HG02623 (cell line): Measurements from ENCODE around the gene PLCB4.
"Not testable (repeated sequence)": the region's sequence is repeated elsewhere in the genome, so short reads cannot be mapped to it uniquely, and the experiment has no call there.

Source experiments
- ATAC-seq: cut with Tn5 transposase; IDR thresholded peaks from one replicate; pipeline ENCODE4 v1.9.1; 2021; ENCODE audit warnings: moderate library complexity; ENCODE audit not compliant: unreplicated experiment

PLCB4 gene

DNA sequence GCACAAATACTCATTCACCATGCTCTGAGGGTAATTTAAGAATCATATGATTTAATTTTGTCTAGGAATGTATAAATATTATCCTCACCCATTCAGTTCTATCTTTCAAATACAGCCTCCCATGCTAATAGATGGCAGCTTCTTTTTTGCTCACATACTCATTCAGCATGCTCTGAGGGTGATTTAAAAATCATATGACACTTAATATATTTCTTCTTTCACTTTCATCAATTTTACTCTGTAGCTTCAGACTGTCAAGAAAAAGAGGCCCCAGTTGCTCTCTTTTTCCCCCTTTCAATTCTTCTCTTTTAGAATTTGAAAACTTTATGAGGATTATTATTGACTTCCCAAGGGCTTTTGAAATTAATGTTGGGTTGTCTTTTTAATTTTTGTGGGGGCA, 283.9 kb downstream of the PLCB4 start:
- ATAC-seq, result no peak

DNA sequence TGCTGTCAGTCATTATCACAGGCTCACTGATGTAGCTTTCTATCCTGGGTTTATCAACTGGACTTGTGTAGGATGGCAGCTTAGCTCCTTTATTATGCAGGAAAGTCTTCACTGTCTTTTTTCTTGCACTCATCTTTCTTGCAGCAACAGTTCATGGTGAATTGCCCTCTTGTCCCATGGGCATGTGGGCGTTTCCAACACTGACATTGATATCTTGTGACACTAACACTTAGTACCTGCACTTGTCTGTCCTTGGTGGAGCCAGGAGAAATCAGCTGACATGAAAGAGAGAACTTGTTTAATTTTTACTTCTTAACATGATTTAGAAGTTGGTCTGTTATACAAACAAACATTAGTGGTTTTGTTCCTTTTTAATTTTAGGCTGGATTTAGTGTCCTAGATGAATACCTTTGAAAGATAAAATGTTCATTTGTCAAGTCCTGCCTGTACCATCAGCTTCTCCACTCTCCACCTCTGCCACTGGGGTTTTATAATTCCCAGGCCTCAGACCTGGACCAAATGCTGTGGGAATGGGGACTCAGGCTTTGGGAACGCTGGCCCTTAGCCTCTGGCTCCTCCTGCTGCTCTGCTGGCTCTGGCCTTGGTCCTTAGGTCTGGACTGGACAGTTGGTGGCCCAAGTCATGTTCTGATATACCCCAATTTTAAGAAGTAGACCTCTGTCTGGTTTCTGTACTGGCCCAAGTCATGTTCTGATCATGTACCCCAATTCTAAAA, 284.5 kb downstream of the PLCB4 start:
- ATAC-seq, result no peak

DNA sequence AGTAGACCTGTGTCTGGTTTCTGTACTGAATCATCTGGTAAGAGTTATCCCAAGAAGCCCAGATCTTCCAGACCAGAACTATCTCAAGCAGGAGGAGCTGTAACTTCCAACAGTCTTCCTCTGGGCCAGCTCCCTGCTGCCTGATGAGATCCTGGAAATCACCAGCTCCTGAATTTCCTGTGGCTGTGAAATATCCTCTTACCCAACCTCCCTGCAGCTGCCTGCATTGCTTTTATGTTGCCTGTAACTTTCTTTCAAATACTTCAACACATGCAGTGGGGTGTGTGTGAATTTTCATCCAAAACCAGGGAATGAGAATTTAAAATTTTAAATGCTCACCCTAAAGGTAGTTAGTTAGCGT, 285.0 kb downstream of the PLCB4 start:
- ATAC-seq, result no peak

DNA sequence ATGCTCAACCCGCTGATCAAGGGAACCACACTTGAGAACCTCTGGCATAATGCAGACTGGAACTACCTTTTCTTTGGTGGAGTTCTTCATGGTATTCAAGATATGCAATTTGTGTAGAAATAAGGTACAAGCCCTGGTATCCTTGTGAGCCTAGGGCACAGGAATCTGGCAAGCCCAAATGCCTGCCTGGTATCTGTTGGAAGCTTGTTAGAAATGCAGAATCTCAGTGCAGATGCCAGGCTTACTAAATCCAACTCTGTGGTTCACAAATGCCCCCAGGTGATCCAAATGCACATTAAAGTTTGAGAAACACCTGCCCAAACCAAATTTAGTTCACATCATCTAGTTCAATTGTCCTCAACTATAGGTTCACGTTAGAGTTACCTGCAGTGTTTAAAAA, 285.7 kb downstream of the PLCB4 start:
- no peak for ATAC-seq

DNA sequence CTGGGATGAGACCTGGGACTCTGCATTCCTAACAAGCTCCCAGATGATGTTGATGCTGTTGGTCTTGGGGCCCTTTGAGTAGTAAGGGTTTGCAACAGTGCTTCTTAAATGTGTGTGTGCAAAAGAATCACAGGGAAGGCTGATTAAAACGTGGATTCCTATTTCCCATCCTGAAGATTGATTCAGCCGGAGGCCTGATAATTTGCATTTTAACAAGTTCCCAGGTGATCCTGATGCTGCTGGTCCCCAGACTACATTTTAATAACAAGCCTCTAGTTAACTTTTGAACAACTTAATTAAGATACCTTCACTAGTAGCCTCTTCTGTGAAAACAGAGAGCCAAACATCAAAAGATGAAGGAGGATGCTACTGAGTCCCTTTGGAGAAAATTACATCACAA, 289.1 kb downstream of the PLCB4 start:
- no peak for ATAC-seq

DNA sequence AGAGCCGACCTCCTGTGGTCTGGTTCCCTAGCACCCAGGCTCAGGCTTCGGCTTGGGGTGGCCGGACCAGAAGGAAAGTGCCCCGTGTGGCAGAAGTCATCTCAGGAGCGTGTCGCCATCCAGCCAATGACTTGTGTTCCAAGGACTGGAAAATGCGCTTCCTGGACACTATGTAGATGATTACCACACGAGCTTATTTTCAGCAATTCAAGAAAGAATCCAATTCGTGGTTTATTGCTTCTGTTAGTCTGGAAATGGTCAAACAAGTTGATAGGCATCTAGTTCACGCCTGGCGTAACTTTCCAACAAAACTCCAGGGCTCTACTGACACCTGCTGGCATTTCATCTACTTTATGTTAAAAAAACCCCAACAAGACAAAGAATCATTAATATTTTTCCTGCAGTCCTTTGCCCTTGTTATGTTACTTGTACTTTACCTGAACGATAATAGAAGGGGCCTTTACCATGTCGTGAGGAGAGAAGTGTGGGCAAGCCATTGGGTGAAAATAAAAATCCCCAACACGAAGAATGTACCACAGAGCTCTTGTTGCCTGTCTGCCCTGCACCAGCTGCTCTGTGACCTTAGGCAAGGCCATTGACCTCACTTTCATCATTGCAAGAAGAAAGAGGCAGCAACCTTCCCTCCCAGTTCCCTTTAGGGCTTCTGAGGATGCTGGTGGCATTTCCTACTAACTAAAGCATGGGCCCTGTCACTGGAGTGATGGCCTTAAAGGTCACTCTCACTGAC, 290.8 kb downstream of the PLCB4 start:
- ATAC-seq, result no peak

DNA sequence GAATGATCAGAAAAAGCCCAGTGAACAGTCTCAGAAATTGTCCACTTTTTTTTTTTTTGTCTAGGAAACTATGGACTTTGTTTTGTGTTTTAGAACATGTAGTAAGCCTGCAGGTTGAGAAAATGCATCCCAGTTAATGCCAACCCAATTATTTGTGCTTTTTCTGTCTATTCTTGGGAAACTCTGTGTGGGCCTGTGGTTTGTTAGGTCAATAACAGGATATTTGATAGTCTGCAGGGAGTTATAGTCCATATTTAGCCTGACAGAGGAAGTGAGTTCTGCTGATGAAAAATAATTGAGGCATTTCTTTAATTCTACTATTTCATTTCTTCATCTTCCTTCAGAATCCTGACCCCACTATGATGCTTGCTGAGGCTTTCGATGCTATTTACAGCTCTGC, 291.5 kb downstream of the PLCB4 start:
- no peak for ATAC-seq

DNA sequence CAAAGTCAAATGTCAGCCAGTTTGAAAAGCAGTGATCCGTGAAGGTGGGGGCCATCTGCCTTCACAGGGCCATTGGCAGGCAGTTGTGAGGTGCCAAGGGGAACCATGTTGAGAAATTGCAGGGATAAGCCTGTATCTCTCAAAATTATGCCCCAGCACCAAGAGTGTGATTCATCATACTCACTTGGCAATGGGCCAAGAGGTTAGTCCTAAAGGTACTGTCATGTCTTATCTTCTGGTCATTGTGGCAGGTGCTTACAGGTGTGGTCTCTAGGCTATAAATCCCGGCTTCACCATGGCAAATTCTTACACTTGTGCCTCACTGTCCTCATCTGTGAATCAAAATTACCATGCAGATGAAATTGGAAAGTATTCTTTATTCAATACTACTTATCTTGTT, 294.8 kb downstream of the PLCB4 start:
- no peak for ATAC-seq

DNA sequence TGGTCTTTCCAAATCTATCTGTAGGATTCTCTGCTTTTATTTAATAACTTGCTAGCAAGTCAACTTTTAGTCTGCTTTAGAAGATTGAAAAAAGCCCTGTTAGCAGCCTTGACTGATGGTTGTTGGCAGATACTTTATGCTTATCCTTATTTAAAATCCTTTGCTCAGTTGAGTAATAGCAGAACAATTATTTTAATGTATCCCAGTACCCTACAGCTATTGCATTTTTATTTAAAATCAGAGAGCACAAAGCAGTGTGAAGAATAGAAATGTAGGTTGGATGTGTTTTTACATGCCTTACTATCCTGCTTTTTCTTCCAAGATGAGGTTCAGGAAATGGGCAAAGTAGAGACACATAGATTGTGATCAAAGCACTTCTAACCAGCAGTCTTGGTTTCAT, 298.4 kb downstream of the PLCB4 start:
- ATAC-seq, result no peak

DNA sequence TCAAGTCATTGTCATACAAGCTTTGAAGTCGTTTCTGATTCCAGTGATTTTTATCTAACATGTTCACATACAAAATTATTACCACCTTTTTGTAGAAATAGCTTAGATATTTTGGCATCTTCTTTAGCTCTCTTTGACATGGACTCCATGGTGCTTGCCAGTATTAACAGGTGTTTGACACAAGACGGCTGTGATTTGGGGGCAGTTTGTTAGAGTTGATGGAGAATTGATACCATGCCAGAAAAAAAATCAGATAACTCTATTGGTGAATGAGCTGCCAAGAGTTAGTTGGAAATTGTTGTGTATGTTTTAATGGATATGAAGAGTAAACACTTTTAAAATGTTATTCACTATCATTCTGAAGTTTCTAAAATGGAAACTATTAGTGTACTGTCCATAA, 298.9 kb downstream of the PLCB4 start:
- ATAC-seq, result no peak

DNA sequence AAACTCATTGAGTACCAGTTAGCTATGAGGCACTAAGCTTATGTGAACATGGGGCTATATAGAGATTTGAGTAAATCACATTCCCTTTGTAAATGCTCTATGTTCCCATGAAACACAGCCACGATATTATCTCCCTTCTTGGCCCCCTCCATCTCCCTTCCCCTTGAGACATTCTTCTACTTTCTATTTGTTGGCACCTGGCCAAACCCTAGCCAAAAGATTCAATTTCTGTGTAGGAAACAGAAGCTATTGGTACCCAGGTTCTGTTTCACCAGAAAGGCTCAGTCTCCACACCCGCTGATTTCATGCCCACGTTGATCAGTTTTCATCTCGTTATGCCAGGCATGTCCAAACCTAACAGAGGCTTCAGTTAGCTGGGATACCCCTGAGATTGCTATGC, 300.0 kb downstream of the PLCB4 start:
- no peak for ATAC-seq

DNA sequence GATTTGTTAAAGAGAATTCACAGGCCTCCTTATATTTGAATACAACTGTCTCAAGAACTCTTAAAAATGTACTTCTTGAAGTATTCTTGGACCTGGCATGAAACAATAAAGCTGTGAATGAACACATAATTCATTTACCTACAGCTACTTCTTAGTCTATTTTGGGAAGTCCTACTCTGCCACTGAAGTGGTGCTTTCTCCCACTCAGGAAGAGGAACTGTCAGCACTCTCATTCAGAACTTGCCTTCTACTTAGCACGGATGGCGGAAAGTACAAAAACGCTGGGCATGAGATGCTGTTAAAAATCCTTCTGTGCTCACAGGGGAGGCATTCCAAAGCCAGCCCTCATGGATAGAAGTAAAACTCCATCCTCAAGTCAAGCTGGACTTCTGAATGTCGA, 300.7 kb downstream of the PLCB4 start:
- no peak for ATAC-seq

DNA sequence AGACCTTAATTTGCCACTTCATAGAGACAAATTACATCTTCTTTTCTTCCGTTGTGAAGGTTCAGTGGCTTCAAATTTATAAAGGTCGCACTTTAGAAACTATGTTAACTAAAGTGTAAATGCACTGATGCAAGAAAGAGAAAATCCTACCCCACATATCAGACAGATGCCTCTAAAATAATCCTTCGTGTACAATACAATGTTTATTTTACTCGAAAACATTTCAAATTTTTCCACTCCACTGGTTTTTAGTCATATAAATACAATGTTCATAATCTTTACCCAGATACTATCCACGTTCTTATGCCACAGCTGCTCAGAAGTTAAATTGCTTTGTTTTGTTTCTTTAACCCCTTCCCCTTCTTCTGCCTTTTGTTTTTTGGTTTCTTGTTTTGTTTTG, 305.2 kb downstream of the PLCB4 start:
- no peak for ATAC-seq

DNA sequence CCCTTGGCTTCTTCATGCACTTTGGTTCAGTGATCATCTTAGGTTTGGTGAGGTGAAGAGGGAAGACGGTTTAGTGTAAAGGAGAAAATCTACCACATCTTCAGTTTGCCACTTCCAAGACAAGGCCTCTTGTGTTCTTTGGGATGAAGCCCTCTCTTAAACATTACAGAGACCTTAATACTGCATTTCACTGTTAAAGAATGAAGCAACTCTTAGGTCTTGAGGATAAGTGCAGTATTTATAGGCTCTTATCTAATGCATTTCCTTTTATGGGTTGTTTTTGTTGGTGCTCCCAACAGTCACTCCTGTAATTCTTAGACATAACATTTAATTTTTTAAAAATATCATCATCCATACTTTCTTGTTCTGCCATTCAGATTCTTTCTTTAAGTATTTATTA, 305.6 kb downstream of the PLCB4 start:
- no peak for ATAC-seq

DNA sequence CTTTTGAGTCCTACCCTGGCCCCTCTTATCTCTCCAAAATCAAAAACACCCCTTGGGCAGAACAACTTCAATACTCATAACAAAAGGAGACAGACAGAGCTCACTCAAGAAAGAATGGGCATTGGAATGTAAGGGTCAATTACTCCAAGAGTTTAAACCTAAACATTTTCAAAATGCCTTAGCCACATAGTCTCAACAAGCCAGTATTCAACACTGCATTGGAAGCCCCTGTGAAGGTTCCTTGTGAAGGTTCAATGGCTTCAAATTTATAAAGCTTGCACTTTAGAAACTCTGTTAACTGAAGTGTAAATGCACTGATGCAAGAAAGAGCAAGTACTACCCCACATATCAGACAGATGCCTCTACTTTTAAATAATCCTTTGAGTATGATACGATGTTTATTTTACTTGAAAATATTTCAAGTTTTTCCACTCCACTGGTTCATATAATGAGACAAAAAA, 306.4 kb downstream of the PLCB4 start:
- ATAC-seq, result no peak

DNA sequence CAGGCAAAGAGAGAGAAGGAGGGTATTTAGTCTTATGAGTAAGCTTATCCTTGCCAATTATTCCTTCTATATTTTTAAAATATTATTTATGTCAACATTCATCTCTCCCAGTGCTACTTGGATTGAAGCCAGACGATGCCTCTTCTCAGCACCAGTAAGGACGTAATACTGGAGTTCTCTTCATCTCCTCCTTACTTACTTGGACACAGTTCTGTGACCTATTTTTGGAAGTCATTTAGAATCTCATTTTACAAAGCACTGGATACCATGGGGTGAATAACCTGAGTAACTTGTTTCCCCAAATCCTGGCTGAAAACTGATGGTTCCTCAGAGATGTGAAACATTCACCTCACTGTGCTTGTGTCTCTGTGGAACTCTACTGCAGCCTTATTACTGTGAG, 308.1 kb downstream of the PLCB4 start:
- ATAC-seq, result no peak

DNA sequence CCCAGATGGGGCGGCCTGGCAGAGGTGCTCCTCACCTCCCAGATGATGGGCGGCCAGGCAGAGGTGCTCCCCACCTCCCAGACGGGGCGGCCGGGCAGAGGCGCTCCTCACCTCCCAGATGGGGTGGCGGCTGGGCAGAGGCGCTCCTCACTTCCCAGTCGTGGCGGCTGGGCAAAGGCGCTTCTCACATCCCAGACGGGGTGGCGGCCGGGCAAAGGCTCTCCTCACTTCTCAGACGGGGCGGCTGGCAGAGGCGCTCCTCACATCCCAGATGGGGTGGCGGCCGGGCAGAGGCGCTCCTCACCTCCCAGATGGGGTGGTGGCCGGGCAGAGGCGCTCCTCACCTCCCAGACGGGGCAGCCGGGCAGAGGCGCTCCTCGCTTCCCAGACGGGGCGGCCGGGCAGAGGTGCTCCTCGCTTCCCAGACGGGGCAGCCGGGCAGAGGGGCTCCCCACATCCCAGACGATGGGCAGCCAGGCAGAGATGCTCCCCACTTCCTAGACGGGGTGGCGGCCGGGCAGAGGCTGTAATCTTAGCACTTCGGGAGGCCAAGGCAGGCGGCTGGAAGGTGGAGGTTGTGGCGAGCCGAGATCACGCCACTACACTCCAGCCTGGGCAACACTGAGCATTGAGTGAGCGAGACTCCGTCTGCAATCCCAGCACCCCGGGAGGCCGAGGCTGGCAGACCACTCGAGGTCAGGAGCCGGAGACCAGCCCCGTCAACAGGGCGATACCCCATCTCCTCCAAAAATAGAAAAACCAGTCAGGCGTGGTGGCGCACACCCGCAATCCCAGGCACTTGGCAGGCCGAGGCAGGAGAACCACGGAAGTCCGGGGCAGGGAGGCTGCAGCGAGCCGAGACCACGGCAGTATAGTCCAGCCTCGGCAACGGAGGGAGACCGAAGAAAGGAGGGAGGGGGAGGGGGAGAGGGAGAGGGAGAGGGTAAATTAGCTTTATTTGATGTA, 316.7 kb downstream of the PLCB4 start:
- not testable (repeated sequence) for ATAC-seq

DNA sequence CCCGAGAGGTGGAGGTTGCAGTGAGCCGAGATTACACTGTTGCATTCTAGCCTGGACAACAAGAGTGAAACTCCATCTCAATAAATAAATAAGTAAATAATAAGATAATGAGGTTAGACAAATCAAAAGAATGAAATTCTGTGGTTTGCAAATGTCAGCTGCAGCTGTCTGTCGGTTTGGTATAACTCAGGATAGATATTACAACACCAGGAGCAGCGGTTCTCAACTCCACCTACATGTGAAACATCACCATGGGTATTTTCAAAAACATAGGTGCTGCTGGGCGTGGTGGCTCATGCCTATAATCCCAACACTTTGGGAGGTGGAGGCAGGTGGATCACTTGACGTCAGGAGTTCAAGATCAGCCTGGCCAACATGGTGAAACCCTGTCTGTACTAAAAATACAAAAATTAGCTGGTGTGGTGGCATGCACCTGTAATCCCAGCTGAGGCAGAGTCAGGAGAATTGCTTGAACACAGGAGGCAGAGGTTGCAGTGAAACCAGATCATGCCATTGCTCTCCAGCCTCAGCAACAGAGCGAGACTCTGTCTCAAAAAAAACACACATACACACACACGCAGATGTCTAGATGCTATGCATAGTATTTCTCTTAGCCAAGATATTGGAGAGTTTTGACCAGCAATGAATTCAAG, 319.4 kb downstream of the PLCB4 start:
- no peak for ATAC-seq

DNA sequence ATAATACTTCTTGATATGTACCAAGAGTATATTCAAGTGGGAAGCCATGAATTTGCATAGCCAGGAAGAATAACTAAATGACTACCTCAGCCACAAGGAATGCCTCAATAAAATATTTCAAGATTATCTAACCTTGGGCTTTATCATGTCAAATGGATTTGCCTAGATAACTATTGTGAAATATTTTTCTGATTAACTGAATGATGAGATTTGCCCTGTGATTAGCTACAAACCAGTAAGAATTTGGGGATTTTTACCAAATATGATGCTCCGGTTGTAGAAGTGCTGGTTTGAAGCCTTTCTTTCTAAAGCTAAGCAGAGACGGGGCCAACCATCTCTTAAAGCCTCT, 319.9 kb downstream of the PLCB4 start:
- no peak for ATAC-seq

DNA sequence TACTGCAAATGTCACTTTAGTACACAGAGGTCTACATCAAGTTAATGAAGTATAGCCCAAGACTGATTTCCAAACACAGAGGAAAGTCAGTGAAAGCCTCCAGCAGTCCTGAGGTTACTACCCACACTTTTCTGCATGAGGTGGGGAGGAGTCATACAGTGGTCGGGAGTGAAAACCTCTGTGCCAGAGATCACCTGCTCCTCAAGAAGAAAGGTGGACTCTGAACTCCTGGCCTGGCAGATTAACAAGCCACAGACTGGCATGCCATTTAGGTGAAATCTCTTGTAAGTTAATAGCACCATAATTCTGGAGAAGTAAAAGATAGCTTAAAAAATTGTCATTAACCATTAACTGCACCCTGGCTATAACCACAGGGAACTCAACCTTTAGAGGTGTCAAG, 320.5 kb downstream of the PLCB4 start:
- ATAC-seq, result no peak

DNA sequence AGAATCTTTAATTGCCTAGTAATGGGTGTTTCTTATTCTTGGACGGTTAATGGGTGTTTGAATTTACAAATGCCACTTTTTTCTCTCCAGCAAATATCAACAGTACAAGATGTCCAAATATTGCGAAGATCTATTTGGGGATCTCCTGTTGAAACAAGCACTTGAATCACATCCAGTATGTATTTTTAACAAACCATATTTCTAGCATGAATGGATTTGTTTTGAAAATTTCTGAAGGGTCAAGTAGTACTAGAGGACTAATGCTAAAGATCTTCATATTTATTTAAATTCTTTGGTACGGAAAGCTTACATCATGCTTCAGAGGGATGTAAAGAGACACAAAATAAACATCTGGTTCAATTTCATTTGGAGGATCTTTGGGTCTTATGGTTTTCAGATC, 321.6 kb downstream of the PLCB4 start:
- ATAC-seq, result no peak
